COR-L47 (cell line): ENCODE results near the gene GNPTAB.
A peak's percentile ranks its signal among the peaks of the same experiment; 100 is the strongest.
"Not testable (repeated sequence)": the region's sequence is repeated elsewhere in the genome, so short reads cannot be mapped to it uniquely, and the experiment has no call there.

Experiments
- DNase-seq: peaks from one replicate; lab custom pipeline; 2025; lab: John Stamatoyannopoulos, UW

The GNPTAB gene

GRCh38 chr12:101830367-101831325, at the start of gene GNPTAB:
GNPTAB (minus strand) TSS chr12:101830959; CDS start chr12:101830675, 284 bp downstream.
- DNase-seq = peak; percentile 90

DNA sequence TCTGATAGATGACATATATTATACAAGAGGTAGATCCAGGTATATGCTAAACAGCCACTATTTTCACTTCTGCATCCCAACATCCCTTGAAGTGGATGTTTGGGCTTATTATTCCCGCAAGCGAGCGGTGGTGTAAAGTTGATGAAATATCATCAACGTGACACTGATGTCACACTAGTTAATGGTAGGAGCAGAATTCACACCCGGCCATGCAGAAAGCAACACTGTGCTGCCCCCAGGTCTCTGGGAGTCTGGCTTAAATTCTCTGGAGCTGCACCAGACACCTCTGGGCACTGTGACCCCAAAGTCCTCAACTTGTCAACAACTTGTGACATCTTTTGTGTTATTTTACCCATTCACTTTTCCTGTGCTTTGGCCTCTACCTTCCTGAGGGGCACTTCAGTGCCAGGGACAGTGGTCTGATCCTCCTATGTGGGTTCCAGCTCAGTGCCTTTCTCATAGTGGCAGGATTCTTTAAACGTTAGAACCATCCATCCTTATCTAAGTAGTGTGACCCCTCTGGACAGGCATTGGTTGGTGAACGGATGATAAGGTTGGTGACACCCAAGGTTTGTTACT, 47.6 kb upstream of the GNPTAB start:
- DNase-seq = no peak

DNA sequence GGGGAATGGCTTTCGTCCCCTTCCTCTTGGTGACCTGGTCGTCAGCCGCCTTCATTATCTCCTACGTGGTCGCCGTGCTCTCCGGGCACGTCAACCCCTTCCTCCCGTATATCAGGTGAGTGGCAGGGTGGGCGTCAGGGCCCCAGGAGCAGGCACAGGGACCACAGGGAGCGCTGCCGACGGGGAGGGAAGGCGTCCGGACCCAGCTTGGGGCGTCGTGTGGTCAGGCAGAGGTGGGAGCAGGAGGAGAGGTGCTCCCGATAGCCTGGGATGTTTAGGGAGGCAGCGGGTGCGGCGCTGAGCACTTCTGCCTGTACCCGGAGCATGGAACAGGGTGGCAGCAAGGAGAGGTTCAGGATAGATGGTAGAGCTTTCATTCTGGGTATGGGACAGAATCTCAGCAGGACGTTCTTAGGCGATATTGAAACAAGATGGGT, 47.1 kb upstream of the GNPTAB start:
- no peak for DNase-seq

DNA sequence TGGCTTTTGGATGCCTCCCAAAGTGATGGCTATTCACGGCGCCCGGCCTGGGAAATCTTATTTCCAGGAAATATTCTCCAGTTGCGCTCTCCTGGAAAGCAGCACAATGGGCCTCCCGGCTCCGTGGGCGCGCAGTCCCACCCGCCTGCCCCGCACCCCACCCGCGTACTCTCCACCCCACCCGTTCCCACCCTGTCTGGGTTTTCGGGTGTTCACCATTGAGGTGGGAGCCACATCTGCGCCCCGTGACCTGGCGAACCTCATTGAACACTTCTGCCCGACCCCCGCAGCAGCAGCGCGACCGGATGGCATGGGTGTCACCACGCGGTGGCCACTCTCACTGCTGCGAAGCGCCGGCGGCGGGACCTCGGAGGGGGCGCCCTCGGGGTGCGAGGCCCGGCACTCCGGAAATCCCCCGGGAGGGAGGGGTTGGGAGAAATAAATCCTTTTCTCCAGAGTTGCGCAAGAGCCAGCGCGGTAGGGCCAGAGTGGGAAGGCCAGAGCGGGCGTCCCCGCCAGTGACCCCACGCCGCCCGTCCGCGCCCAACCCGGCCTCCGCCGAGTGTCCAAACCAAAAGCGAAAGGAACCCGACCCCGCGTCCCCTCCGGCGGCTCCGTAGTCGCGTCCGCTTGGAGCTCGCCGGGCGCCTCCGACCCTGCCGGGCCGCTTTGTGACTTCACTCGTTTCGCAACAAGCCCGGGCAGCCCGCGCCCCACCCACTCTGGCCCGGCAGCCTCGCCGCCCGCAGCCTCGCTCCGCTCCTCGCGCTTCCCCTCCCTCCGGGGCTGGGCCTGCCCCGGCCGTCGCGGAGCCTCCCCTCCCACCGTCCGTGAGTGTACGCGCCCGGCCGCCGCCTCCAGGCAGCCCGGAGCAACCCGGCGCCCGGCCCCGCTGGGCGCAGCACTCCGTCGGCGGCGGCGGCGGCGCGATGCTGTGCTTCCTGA, 46.4 kb upstream of the GNPTAB start, which contains the start of gene DRAM1:
Gene DRAM1 (plus strand): TSS at position 720 of the 945 bp plus-strand sequence. CDS start 210 bp downstream, at position 930.
- peak; percentile 47 for DNase-seq

GRCh38 chr12:101876322-101876860, 45.6 kb upstream of the GNPTAB start:
- DNase-seq = no peak

GRCh38 chr12:101875162-101875561, 44.4 kb upstream of the GNPTAB start:
- no peak for DNase-seq

DNA sequence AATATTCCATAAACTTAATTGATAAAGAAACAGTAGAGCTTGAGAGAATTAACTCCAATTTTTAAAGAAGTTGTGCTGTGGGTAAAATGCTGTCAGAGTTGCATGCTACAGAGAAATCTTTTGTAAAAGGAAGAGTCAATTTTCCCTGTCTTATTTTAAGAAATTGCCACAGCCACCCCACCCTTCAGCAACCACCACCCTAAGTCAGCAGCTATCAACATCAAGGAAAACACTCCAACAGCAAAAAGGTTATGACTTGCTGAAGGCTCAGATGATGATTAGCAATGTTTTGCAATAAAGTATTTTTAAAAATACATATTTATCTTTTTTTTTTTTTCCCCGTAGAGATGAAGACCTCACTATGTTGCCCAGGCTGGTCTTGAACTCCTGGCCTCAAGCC, 40.2 kb upstream of the GNPTAB start:
- DNase-seq = no peak

- not testable (repeated sequence) for DNase-seq
Observed at GRCh38 chr12:101867619-101868018, 36.9 kb upstream of the GNPTAB start.

- no peak for DNase-seq
Observed at GRCh38 chr12:101866615-101867373, 36.0 kb upstream of the GNPTAB start.

DNA sequence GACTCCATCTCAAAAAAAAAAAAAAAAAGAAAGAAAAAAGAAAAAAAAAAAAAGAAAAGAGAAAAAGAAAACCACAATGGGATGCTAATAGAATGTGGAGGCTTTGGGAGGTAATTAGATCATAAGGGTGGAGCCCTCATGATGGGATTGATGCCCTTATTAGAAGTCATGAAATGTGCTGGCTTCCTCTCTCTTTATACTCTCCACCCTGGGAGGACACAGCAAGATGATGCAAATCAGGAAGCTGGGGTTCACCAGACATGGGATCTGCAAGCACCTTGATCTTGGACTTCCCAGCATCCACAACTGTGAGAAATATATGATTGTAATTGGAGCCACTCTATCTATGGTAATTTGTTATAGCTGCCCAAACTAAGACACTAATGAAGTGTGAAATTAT, 33.2 kb upstream of the GNPTAB start:
- DNase-seq = no peak

DNA sequence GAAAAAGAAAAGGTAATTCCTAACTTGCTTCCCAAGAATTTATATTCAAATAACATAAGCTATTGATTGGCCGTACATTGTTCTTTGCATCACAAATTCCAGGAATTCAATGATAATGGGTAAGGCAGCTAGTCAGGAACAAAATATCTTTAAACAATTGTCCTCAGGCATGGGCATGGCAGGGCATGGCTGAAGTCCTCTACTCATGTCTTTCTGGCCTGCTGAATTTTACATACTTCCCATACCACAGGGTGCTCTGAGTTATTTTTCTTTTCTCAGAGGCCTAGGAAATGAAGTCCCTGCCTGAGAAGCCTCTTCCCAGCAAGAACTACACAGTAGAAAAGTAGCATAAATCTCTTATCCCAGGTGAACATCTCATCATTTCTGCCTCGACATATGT, 31.5 kb upstream of the GNPTAB start:
- no peak for DNase-seq

GRCh38 chr12:101861688-101862087, 30.9 kb upstream of the GNPTAB start:
- not testable (repeated sequence) for DNase-seq

- no peak for DNase-seq
Observed at GRCh38 chr12:101859664-101860607, 29.2 kb upstream of the GNPTAB start.

GRCh38 chr12:101858361-101858760, 27.6 kb upstream of the GNPTAB start:
- DNase-seq = no peak

GRCh38 chr12:101857043-101857558, 26.3 kb upstream of the GNPTAB start:
- no peak for DNase-seq

DNA sequence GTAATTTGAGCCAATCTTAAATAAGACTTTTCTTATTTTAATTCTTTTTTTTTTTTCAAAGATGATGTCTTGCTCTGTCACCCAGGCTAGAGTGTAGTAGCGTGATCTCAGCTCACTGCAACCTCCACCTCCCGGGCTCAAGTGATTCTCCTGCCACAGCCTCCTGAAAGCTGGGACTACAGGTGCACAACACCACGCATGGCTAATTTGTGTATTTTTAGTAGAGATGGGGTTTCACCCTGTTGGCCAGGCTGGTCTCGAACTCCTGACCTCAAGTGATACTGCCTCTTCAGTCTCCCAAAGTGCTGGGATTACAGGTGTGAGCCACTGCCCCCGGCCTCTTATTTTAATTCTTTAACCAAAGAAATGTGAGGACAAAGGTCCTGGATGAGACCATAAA, 25.9 kb upstream of the GNPTAB start:
- DNase-seq = not testable (repeated sequence)

DNA sequence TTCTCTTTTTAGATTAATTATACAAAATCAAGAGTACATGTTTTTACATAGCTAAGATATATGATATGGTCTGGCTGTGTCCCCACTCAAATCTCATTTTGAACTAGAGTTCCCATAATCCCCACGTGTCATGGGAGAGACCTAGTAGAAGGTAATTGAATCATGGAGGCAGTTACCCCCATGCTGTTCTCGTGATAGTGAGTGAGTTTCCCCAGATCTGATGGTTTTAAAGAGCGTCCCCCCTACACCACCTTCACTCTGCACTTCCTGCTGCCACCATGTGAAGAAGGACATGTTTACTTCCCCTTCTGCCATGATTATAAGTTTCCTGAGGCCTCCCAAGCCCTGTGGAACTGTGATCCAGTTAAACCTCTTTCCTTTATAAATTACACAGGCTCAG, 25.2 kb upstream of the GNPTAB start:
- DNase-seq = no peak

DNA sequence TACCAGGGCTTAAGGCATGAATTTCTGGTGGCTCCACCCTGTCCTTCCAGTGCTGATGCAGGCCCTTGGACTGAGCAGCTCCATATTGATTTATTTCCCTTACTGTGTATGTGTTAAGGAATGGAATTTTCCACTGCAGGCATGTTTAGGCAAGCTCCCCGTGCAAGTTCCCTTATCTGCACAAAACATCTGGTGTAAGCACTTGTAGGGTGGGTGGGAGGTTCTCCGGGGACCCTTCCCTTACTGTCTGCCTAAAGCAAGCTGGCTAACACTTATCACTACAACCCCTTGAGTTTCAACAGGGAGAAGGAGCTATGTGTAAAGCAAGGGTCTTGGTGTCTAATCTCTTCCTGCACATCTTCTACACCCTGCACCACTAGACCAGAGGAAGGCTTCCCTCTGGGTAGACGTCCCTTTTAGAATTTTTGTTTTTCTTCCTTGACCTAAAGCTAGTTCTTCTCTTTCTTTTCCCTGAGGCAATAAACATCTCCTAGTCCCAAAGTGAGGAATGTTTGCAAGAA, 24.7 kb upstream of the GNPTAB start:
- DNase-seq = no peak

DNA sequence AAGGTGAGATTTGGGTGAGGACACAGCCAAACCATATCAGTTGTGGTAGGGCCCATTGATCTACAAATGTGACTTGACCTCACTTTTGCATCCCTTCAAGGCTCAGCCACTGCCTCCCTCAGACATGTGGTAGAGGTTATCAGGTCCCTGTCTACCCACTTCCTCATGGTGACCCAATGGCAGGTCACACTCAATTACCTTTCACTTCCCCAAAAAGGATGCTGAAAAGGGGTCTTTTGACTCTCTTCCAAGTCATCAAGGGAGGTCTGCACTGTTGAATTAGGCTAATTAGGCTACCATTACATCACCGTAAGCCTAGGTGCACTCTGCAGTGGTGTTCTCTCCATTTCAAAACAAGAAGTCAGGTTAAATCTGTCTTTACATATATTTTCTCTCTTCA, 24.0 kb upstream of the GNPTAB start:
- no peak for DNase-seq
